ENCODE data around the gene USP48.

The USP48 gene

DNA sequence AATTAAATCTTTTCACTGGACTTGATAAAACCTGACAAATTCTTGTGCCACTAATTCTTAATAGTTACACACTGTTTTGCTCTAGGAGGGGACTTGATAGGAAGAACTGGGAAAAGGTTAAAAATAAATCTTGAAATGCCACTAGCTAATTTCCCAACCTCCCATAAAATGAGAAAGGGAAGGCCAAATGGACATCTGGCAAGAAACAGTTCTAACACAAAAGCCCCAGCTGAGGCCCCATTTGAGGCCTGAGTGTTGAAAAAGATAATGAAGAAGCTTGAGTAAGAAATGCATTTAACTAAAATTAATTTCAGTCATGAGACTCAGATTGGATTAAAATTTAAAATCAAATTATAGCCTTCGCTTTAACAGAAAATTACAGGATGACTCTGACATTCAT lies 102.6 kb downstream of the USP48 start:
- Histone ChIP-seq H3K36me3 (ENCODE audit: control insufficient read depth in 2 of 2, insufficient read depth in 1 of 2, low read length in 2 of 2) (peaks cover 7 to 69% of the 10 kb centered on the region in 2 experiments), H3K9me3 (ENCODE audit: control insufficient read depth, insufficient read depth, low read depth, low read length) (no peaks in the 10 kb centered on the region), H3K4me3 (ENCODE audit: low read depth, low read length) (no peak overlapping the region), H3K27ac (ENCODE audit: extremely low read depth, low read depth, low read length) (no peak overlapping the region), H3K4me1 (ENCODE audit: control insufficient read depth, insufficient read depth, low read length) (no peaks in the 10 kb centered on the region)
- TF ChIP-seq ZNF747 (tag by site-specific recombination; IDR thresholded peaks at IDR 0.05) (no peak), ZNF292 (tag by site-specific recombination; IDR thresholded peaks at IDR 0.05; ENCODE audit: borderline replicate concordance, low read depth) (no peak), SP7 (tag by site-specific recombination; IDR thresholded peaks at IDR 0.05) (no peak), ZNF354C (tag by site-specific recombination; IDR thresholded peaks at IDR 0.05; ENCODE audit: borderline replicate concordance, low read depth) (no peak), PRDM1 (tag by site-specific recombination; IDR thresholded peaks at IDR 0.05) (no peak), ZNF426 (tag by site-specific recombination; IDR thresholded peaks at IDR 0.05) (no peak), ZBTB20 (tag by site-specific recombination; IDR thresholded peaks at IDR 0.05) (no peak), KLF10 (tag by site-specific recombination; IDR thresholded peaks at IDR 0.05) (no peak), ZNF366 (tag by site-specific recombination; conservative IDR thresholded peaks at IDR 0.05) (no peak), EGR2 (tag by site-specific recombination; IDR thresholded peaks at IDR 0.05; ENCODE audit: low read depth) (no peak), ZXDB (tag by site-specific recombination; IDR thresholded peaks at IDR 0.05) (no peak), ZNF138 (tag by site-specific recombination; IDR thresholded peaks at IDR 0.05; ENCODE audit: borderline replicate concordance) (no peak), KLF1 (tag by site-specific recombination; IDR thresholded peaks at IDR 0.05) (no peak)
- TF ChIP-seq, protein P1, sequence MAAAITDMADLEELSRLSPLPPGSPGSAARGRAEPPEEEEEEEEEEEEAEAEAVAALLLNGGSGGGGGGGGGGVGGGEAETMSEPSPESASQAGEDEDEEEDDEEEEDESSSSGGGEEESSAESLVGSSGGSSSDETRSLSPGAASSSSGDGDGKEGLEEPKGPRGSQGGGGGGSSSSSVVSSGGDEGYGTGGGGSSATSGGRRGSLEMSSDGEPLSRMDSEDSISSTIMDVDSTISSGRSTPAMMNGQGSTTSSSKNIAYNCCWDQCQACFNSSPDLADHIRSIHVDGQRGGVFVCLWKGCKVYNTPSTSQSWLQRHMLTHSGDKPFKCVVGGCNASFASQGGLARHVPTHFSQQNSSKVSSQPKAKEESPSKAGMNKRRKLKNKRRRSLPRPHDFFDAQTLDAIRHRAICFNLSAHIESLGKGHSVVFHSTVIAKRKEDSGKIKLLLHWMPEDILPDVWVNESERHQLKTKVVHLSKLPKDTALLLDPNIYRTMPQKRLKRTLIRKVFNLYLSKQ (tag by site-specific recombination; IDR thresholded peaks at IDR 0.05; ENCODE audit: borderline replicate concordance), result no peak
- TF ChIP-seq, protein P2, sequence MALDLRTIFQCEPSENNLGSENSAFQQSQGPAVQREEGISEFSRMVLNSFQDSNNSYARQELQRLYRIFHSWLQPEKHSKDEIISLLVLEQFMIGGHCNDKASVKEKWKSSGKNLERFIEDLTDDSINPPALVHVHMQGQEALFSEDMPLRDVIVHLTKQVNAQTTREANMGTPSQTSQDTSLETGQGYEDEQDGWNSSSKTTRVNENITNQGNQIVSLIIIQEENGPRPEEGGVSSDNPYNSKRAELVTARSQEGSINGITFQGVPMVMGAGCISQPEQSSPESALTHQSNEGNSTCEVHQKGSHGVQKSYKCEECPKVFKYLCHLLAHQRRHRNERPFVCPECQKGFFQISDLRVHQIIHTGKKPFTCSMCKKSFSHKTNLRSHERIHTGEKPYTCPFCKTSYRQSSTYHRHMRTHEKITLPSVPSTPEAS (tag by site-specific recombination; IDR thresholded peaks at IDR 0.05), result no peak
- TF ChIP-seq, protein P3, sequence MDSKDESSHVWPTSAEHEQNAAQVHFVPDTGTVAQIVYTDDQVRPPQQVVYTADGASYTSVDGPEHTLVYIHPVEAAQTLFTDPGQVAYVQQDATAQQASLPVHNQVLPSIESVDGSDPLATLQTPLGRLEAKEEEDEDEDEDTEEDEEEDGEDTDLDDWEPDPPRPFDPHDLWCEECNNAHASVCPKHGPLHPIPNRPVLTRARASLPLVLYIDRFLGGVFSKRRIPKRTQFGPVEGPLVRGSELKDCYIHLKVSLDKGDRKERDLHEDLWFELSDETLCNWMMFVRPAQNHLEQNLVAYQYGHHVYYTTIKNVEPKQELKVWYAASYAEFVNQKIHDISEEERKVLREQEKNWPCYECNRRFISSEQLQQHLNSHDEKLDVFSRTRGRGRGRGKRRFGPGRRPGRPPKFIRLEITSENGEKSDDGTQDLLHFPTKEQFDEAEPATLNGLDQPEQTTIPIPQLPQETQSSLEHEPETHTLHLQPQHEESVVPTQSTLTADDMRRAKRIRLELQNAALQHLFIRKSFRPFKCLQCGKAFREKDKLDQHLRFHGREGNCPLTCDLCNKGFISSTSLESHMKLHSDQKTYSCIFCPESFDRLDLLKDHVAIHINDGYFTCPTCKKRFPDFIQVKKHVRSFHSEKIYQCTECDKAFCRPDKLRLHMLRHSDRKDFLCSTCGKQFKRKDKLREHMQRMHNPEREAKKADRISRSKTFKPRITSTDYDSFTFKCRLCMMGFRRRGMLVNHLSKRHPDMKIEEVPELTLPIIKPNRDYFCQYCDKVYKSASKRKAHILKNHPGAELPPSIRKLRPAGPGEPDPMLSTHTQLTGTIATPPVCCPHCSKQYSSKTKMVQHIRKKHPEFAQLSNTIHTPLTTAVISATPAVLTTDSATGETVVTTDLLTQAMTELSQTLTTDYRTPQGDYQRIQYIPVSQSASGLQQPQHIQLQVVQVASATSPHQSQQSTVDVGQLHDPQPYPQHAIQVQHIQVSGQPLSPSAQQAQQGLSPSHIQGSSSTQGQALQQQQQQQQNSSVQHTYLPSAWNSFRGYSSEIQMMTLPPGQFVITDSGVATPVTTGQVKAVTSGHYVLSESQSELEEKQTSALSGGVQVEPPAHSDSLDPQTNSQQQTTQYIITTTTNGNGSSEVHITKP (tag by site-specific recombination; IDR thresholded peaks at IDR 0.05), result no peak
- TF ChIP-seq, protein P4, sequence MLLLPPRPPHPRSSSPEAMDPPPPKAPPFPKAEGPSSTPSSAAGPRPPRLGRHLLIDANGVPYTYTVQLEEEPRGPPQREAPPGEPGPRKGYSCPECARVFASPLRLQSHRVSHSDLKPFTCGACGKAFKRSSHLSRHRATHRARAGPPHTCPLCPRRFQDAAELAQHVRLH (tag by site-specific recombination; IDR thresholded peaks at IDR 0.05), result no peak
- CTCF ChIA-PET, result no interaction called here
- POLR2A ChIA-PET, result no interaction called here

DNA sequence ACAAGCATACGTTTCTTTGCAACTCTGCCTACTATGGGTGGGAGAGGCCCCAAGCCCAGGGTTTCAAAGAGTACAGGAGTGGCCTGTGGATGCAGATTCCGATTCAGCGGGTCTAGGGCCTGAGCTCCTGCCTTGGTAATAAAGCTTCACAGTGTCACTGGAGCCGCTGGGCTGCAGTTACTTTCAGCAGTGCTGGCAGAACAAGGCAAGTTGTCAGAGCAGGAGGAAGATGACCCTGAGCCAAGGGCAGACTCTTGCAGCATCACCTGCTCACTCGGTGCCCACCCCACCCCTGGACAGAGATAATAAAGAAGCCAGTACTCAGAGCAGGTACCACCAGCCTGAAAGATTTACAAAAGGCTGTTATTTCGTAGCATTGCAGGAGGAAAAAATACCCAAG lies 105.8 kb downstream of the USP48 start:
- no peak overlapping the region for H3K4me3 ChIP-seq (ENCODE audit: low read depth, low read length)
- no peaks in the 10 kb centered on the region for H3K4me1 ChIP-seq (ENCODE audit: control insufficient read depth, insufficient read depth, low read length)
- ChIA-PET CTCF (no interaction called here), POLR2A (no interaction called here)
- H3K9me3 ChIP-seq (ENCODE audit: control insufficient read depth, insufficient read depth, low read depth, low read length), result no peaks in the 10 kb centered on the region
- TF ChIP-seq ZNF391 (tag by site-specific recombination; IDR thresholded peaks at IDR 0.05; ENCODE audit: borderline replicate concordance, low read depth) (no peak), ZBTB17 (tag by site-specific recombination; IDR thresholded peaks at IDR 0.05) (no peak), ZNF501 (tag by site-specific recombination; IDR thresholded peaks at IDR 0.05) (no peak), ZNF658 (tag by site-specific recombination; IDR thresholded peaks at IDR 0.05) (no peak), ZNF10 (tag by site-specific recombination; IDR thresholded peaks at IDR 0.05) (peak; percentile 42; the same call in 1 of the 2 replicates)
- no peak overlapping the region for H3K27ac ChIP-seq (ENCODE audit: extremely low read depth, low read depth, low read length)
- peaks cover 0 to 47% of the 10 kb centered on the region in 2 experiments; a peak in 2 of 3 replicates for H3K36me3 ChIP-seq (ENCODE audit: control insufficient read depth in 2 of 2, insufficient read depth in 1 of 2, low read length in 2 of 2)
